GM12874 (cell line): Measurements from ENCODE around the gene CNTN5.

Source experiments
- TF ChIP-seq, protein P1 (sequence below): IDR thresholded peaks from 2 replicates; pipeline ENCODE4 v1.5.1; 2011; ENCODE audit warnings: low read depth, mild to moderate bottlenecking, control low read depth, low read length, moderate library complexity; ENCODE audit not compliant: insufficient read depth

The CNTN5 gene

DNA sequence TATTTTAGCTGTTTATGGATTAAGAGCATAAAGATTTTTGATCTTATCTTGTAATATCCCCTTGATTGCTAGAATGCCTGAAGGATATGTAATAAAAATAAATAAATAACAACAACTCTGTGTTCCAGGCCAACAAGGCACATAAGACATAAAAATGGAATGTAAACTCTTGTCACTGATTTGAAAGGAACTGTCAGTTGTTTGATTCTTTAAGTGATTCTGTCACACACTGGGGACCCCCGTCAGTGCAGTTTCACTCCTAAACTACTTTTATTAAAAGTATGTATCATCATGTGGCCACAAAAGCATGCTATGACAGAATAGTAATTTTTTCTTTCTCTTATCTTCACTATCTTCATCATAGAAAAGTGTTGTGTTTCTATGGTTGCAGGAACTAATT, 572.4 kb downstream of the CNTN5 start:
- TF ChIP-seq, protein P1, sequence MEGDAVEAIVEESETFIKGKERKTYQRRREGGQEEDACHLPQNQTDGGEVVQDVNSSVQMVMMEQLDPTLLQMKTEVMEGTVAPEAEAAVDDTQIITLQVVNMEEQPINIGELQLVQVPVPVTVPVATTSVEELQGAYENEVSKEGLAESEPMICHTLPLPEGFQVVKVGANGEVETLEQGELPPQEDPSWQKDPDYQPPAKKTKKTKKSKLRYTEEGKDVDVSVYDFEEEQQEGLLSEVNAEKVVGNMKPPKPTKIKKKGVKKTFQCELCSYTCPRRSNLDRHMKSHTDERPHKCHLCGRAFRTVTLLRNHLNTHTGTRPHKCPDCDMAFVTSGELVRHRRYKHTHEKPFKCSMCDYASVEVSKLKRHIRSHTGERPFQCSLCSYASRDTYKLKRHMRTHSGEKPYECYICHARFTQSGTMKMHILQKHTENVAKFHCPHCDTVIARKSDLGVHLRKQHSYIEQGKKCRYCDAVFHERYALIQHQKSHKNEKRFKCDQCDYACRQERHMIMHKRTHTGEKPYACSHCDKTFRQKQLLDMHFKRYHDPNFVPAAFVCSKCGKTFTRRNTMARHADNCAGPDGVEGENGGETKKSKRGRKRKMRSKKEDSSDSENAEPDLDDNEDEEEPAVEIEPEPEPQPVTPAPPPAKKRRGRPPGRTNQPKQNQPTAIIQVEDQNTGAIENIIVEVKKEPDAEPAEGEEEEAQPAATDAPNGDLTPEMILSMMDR: no peak

DNA sequence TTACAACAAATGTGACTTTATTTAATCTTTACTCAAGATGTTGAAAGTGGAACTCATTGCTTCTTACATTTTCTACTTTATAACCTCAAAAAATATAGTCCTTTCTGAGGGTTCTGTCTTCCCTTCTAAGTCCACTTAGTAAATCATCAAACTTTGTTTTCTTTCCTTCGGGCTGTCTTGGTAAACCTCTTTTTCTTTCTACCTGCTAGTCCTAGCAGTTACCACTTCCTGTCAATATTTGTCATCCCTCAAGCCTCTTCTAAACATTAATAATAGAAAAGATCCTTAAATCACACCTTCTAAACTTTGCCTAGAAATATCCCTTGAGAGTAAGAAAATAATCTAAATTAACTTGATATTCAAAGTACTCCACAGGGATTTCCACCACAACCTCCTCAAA, 580.4 kb downstream of the CNTN5 start:
- TF ChIP-seq, protein P1: no peak

DNA sequence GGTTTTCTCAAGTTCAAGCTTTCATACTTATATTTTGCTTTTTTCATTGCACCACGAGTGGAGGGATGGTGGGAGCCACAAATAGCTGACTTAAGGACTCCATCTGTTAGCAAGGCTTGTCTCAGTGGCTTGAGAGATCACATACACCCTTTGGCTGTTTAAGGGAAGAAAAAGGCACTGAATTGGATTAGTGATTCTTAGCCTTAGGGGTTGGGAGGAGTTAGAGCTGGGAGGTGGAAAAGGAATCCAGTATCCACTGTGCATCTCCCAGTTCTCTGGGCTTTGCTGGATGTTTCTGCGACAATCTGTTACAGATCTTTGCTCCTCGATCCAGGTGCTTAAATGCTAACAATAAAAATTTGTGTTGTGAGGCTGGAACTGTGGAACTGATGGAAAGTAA, 593.6 kb downstream of the CNTN5 start:
- TF ChIP-seq, protein P1: no peak

DNA sequence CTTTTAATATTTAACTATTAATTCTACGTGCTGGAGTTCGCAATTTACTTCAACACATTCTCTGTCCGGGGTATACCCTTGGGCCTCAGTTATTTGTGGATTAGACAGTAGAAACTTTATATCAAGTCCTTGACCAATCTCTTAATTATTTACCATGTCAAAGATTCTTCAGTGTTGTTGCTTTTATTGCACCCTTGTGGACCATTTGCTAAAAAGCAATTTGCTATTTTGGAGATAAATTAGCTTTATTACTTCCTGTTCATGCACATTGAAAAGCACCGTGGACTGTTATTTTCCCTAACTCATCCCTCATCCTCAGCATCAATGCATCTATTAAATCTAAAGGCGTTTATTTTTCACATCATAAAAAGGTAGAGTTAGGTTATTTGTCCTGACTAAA, 609.9 kb downstream of the CNTN5 start:
- TF ChIP-seq, protein P1: no peak

DNA sequence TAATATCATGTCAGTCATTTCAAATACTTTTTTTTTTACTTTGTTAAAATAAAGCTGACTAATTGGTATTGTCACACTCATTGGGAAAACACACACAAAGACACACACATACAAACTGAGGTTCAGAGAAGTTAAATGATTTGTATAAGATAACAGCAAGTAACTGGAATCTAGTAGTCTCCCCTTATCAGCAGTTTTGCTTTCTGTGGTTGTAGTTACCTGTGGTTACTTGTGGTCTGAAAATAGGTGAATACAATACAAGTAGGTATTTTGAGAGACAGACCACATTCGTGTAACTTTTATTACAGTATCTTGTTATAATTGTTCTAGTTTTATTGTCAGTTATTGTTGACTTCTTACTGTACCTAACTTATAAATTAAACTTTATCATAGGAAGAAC, 610.9 kb downstream of the CNTN5 start:
- TF ChIP-seq, protein P1: no peak

DNA sequence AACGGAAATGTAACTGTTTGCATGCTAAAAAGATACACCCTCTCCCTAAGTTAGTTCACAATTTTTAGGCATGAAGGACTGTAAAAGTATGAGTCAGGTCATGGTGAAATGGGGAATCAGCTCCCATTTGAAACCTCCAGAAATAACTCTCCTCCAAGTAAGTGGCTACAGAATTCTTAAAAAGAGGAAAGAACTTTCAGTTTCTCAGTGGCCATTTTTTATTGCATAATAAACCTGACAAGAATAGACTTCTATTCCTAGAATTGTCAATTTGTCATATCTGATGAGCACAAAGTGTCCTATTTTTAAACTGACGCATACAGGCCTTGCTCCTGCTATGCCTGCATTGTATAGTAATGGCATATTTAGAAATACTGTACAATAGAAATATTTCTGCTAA, 612.2 kb downstream of the CNTN5 start:
- TF ChIP-seq, protein P1: no peak

DNA sequence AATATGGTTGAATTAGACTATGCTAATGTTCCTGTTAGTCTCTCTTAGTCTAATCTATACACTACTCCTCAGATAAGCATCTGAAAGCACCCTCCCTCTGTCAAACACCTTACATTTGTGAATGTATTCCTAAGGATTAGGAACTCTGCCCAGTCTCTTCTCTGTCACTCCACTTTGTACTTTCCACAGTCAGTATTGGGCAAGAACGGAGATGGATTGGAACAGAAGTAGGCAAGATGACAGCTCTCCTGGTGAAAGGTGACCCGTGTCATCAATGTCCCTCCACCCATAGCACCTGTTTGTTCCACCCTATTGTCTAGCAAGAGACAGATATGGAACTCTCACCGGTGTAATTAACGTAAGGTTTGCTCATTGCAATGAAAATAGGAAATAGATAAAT, 613.8 kb downstream of the CNTN5 start:
- TF ChIP-seq, protein P1: no peak

DNA sequence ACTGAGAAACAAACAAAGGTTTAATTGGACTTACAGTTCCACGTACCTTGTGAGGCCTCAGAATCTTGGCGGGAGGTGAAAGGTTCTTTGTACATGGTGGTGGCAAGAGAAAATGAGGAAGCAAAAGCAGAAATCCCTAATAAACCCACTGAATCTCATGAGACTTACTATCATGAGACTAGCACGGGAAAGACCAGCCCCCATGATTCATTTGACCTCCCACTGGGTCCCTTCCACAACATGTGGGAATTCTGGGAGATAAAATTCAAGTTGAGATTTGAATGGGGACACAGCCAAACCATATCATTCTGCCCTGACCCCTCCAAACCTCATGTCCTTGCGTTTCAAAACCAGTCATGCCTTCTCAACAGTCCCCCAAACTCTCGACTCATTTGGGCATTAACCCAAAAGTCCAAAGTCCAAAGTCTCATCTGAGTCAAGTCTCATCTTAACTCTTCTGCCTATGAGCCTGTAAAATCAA, 617.4 kb downstream of the CNTN5 start:
- TF ChIP-seq, protein P1: no peak
